A549 (cell line): ENCODE measurements around the gene NTM. TPM values are rescaled to one million over a fixed set of nuclear protein-coding genes. Genes with fewer than 3 reads are reported as not detected.

Source experiments
- ATAC-seq, 2 experiments: fragments of 200-7000 bp in 1 of 2; fragments of >200 bp in 1 of 2; cut with Nextera tagmentation in 1 of 2; cut with Tn5 transposase in 1 of 2; 3 replicates each; pipeline versions ENCODE4 v1.8.0 to v1.9.1; 2018 to 2020; ENCODE audit warnings: mild to moderate bottlenecking in 1 of 2, moderate library complexity in 1 of 2
- CTCF ChIA-PET: fragments of 300-600 bp; sonication (Branson Sonifier 250); formaldehyde crosslinking; extraction: SDS; loops from one replicate; lab custom pipeline; 2021; ENCODE audit warnings: antibody characterized with exemption, inconsistent platforms; lab: Yijun Ruan, JAX
- POLR2A ChIA-PET: fragments of 350-600 bp; formaldehyde crosslinking; extraction: SDS; loops from one replicate; lab custom pipeline; 2021; ENCODE audit warnings: antibody characterized with exemption, inconsistent platforms; lab: Yijun Ruan, JAX
- DNase-seq, 2 experiments: peaks; one replicate each; pipeline versions ENCODE4 v3.0.0 to v3.0.0-alpha.2; 2011 to 2016; ENCODE audit warnings: low read depth in 1 of 2, low spot score in 1 of 2
- FAIRE-seq: peaks from 2 replicates; lab custom pipeline; 2011; peaks lifted over from hg19 to GRCh38; lab: Jason Lieb, UNC
- H3K27ac ChIP-seq, 2 experiments: fragments of >200 bp; sonication (Bioruptor Twin); formaldehyde crosslinking; 3 replicates each; pipeline ENCODE4 v1.5.1; 2016 to 2017
- H3K4me1 ChIP-seq: fragments of >200 bp; sonication (Bioruptor Twin); formaldehyde crosslinking; 3 replicates; pipeline ENCODE4 v1.6.1; 2016
- H3K4me2 ChIP-seq: fragments of >200 bp; sonication (Bioruptor Twin); formaldehyde crosslinking; 3 replicates; pipeline ENCODE4 v1.6.1; 2016
- H3K4me3 ChIP-seq: fragments of >200 bp; sonication (Bioruptor Twin); formaldehyde crosslinking; 3 replicates; pipeline ENCODE4 v1.5.1; 2016
- H3K9me3 ChIP-seq: fragments of >200 bp; sonication (Bioruptor Twin); formaldehyde crosslinking; 3 replicates; pipeline ENCODE4 v1.6.1; 2016
- CEBPB ChIP-seq, 2 experiments: fragments of >200 bp in 1 of 2; sonication (Bioruptor Twin) in 1 of 2; formaldehyde crosslinking in 1 of 2; IDR thresholded peaks; 2 replicates each; pipeline ENCODE4 v1.6.1; 2012 to 2016
- CHD2 ChIP-seq: fragments of 150-350 bp; IDR thresholded peaks from 2 replicates; pipeline ENCODE4 v1.6.1; 2014; ENCODE audit warnings: low read length; ENCODE audit not compliant: partially characterized antibody
- EHMT2 ChIP-seq: fragments of 200-600 bp; sonication (generic); IDR thresholded peaks from 2 replicates; pipeline ENCODE4 v1.6.1; 2016; ENCODE audit warnings: antibody characterized with exemption, low read depth, mild to moderate bottlenecking, moderate library complexity
- ESRRA ChIP-seq: fragments of 150-350 bp; IDR thresholded peaks from 2 replicates; pipeline ENCODE4 v1.6.1; 2014; ENCODE audit warnings: mild to moderate bottlenecking, low read length, borderline replicate concordance
- FOXS1 ChIP-seq: fragments of 250-450 bp; sonication (Bioruptor Pico); IDR thresholded peaks from 2 replicates; pipeline ENCODE4 v1.5.0; 2020; ENCODE audit warnings: mild to moderate bottlenecking, moderate library complexity
- HEYL ChIP-seq: fragments of 250-450 bp; sonication (Bioruptor Pico); IDR thresholded peaks from 2 replicates; pipeline ENCODE4 v1.8.0; 2021; ENCODE audit warnings: mild to moderate bottlenecking, moderate library complexity
- HOXA7 ChIP-seq: fragments of 250-450 bp; sonication (Bioruptor Pico); IDR thresholded peaks from 2 replicates; pipeline ENCODE4 v1.5.0; 2020; ENCODE audit warnings: mild to moderate bottlenecking, moderate library complexity
- HOXB13 ChIP-seq: fragments of 250-450 bp; sonication (Bioruptor Pico); IDR thresholded peaks from 2 replicates; pipeline ENCODE4 v1.5.0; 2020; ENCODE audit warnings: low read depth, mild to moderate bottlenecking, moderate library complexity
- MAZ ChIP-seq: fragments of 150-350 bp; IDR thresholded peaks from 2 replicates; pipeline ENCODE4 v1.6.1; 2014; ENCODE audit warnings: antibody characterized with exemption, low read depth, low read length, borderline replicate concordance
- NFE2L2 ChIP-seq: fragments of 150-350 bp; conservative IDR thresholded peaks from 2 replicates; pipeline ENCODE4 v1.6.1; 2014; ENCODE audit warnings: low read length
- PHF8 ChIP-seq: fragments of 200-600 bp; sonication (generic); IDR thresholded peaks from 2 replicates; pipeline ENCODE4 v1.6.1; 2016; ENCODE audit warnings: low read depth, mild to moderate bottlenecking, antibody characterized with exemption, moderate library complexity, borderline replicate concordance
- POLR2AphosphoS2 ChIP-seq: conservative IDR thresholded peaks from 2 replicates; pipeline ENCODE4 v1.6.1; 2012; ENCODE audit warnings: low read length, improper control_type of control experiment, inconsistent platforms
- RFX5 ChIP-seq: fragments of 450-650 bp; IDR thresholded peaks from 2 replicates; pipeline ENCODE4 v1.7.1; 2014; ENCODE audit warnings: antibody characterized with exemption, mild to moderate bottlenecking, moderate library complexity
- RNF2 ChIP-seq: fragments of 200-600 bp; sonication (generic); IDR thresholded peaks from 2 replicates; pipeline ENCODE4 v1.6.1; 2016; ENCODE audit warnings: low read depth, mild to moderate bottlenecking, antibody characterized with exemption, moderate library complexity, borderline replicate concordance
- WGBS: methylation state at CpG from one replicate; pipeline ENCODE4 v1.1.6; 2017; ENCODE audit errors: missing lambda C conversion rate; 5-methylcytosine and 5-hydroxymethylcytosine counted together
- polyA plus RNA-seq, 4 experiments: library from polyadenylated mRNA; depleted of rRNA in 3 of 4; stranded (reverse); fragments of >200 nt; fragmentation: RNase III in 1 of 4; extraction: RNeasy Plus Mini Kit Qiagen cat#74134 plus additional on column Dnase treatment in 1 of 4; gene quantifications; 2 replicates in 3 of 4; 3 replicates in 1 of 4; pipeline ENCODE4 v1.2.3, GENCODE V29; 2011 to 2017
- TF ChIP-seq, protein P1 (sequence below): fragments of 250-450 bp; sonication (Bioruptor Pico); IDR thresholded peaks from 2 replicates; pipeline ENCODE4 v1.5.0; 2021; ENCODE audit warnings: mild to moderate bottlenecking, moderate library complexity, borderline replicate concordance
- TF ChIP-seq, protein P2 (sequence below): IDR thresholded peaks from 2 replicates; pipeline ENCODE4 v1.6.1; 2012; ENCODE audit warnings: low read depth, borderline replicate concordance
- TF ChIP-seq, protein P3 (sequence below): fragments of 200-600 bp; sonication (generic); IDR thresholded peaks from 2 replicates; pipeline ENCODE4 v1.6.1; 2016; ENCODE audit warnings: antibody characterized with exemption, mild to moderate bottlenecking, moderate library complexity
- TF ChIP-seq, protein P4 (sequence below): fragments of 250-450 bp; sonication (Bioruptor Pico); IDR thresholded peaks from 2 replicates; pipeline ENCODE4 v1.5.0; 2020; ENCODE audit warnings: low read depth, mild to moderate bottlenecking, moderate library complexity
- TF ChIP-seq, protein P5 (sequence below): fragments of 150-350 bp; IDR thresholded peaks from 2 replicates; pipeline ENCODE4 v1.6.1; 2014; ENCODE audit warnings: low read depth, mild to moderate bottlenecking, low read length

The NTM gene
- polyA plus RNA-seq, 2 of the 4 experiments (the other 2 are of a cell fraction) = not detected

DNA sequence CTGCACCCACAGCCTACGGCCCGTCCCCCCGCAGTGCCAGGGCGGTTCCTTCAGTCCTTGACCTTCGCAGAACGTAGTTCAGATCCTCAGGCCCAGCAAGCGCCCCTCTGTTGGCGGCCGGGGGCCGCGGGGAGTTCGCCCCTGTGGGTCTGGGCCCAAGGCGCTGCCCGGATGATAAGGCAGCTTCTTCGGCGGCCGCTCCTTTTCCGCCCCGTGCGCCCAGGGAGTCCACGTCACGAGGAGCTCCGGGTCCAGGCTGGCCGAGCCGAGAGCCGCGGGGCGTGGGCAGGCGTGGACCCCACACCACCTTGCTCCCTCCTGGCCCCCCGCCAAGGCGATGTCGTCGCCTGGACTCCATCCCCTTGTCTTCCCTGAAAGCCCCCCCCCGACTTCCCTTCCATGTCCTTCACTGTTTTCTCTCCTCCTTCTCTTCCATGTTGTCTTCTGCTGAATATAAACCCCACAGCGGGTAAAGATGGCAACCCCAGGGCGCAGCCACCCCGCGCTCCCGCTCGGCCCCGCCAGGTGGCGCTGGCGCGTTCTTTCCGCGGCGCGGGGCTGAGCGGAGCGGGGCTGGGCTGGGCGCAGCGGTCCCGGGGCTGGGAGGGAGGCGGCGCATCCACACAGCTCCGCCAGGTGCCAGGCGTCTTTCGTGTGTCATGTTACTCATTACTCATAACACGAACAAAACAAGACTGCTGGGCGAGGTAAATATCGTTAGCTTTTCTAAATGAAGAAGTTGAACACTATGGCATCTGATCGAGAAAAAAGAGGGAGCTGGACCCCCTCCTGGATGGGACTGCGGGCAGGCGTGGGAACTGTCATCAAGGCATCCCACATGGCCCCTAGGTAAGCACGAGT is 321.0 kb downstream of the NTM start:
- Histone ChIP-seq H3K9me3 (no peaks in the 10 kb centered on the region), H3K4me1 (no peaks in the 10 kb centered on the region), H3K4me2 (no peak overlapping the region), H3K27ac (no peak overlapping the region), H3K4me3 (no peak overlapping the region)
- ChIA-PET POLR2A (no interaction called here), CTCF (no interaction called here)
- WGBS = 49% methylated on average over 22 of the region's 65 CpGs
- no peak for TF ChIP-seq NFE2L2
- DNase-seq = no peak
- peak in 1 of 2 experiments; percentile 74; a peak in 3 of 6 replicates for ATAC-seq
- no peak for FAIRE-seq

DNA sequence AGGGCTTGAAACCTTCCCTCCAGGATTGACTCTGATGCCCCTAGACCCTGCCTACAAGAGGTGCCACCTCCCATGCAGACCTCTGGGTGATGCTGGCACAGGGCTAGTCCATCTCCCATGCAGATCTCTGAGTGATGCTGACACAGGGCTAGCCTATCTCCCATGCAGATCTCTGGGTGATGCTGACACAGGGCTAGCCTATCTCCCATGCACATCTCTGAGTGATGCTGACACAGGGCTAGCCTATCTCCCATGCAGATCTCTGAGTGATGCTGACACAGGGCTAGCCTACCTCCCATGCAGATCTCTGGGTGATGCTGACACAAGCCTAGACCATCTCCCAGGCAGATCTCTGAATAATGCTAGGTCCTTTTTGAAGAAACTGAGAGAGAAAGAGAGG is 321.7 kb downstream of the NTM start:
- no peaks in the 10 kb centered on the region for H3K4me1 ChIP-seq
- no peak for FAIRE-seq
- no peak overlapping the region for H3K4me3 ChIP-seq
- TF ChIP-seq FOXS1 = no peak
- no peak for TF ChIP-seq RFX5
- TF ChIP-seq CHD2 = no peak
- no peak for TF ChIP-seq HEYL (CRISPR knock-in tag)
- TF ChIP-seq, protein P1, sequence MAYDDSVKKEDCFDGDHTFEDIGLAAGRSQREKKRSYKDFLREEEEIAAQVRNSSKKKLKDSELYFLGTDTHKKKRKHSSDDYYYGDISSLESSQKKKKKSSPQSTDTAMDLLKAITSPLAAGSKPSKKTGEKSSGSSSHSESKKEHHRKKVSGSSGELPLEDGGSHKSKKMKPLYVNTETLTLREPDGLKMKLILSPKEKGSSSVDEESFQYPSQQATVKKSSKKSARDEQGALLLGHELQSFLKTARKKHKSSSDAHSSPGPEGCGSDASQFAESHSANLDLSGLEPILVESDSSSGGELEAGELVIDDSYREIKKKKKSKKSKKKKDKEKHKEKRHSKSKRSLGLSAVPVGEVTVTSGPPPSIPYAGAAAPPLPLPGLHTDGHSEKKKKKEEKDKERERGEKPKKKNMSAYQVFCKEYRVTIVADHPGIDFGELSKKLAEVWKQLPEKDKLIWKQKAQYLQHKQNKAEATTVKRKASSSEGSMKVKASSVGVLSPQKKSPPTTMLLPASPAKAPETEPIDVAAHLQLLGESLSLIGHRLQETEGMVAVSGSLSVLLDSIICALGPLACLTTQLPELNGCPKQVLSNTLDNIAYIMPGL (CRISPR knock-in tag) = no peak
- no peak for TF ChIP-seq PHF8
- no peak for TF ChIP-seq CEBPB (IDR thresholded peaks at IDR 0.05)
- TF ChIP-seq, protein P2, sequence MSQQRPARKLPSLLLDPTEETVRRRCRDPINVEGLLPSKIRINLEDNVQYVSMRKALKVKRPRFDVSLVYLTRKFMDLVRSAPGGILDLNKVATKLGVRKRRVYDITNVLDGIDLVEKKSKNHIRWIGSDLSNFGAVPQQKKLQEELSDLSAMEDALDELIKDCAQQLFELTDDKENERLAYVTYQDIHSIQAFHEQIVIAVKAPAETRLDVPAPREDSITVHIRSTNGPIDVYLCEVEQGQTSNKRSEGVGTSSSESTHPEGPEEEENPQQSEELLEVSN = no peak
- TF ChIP-seq, protein P3, sequence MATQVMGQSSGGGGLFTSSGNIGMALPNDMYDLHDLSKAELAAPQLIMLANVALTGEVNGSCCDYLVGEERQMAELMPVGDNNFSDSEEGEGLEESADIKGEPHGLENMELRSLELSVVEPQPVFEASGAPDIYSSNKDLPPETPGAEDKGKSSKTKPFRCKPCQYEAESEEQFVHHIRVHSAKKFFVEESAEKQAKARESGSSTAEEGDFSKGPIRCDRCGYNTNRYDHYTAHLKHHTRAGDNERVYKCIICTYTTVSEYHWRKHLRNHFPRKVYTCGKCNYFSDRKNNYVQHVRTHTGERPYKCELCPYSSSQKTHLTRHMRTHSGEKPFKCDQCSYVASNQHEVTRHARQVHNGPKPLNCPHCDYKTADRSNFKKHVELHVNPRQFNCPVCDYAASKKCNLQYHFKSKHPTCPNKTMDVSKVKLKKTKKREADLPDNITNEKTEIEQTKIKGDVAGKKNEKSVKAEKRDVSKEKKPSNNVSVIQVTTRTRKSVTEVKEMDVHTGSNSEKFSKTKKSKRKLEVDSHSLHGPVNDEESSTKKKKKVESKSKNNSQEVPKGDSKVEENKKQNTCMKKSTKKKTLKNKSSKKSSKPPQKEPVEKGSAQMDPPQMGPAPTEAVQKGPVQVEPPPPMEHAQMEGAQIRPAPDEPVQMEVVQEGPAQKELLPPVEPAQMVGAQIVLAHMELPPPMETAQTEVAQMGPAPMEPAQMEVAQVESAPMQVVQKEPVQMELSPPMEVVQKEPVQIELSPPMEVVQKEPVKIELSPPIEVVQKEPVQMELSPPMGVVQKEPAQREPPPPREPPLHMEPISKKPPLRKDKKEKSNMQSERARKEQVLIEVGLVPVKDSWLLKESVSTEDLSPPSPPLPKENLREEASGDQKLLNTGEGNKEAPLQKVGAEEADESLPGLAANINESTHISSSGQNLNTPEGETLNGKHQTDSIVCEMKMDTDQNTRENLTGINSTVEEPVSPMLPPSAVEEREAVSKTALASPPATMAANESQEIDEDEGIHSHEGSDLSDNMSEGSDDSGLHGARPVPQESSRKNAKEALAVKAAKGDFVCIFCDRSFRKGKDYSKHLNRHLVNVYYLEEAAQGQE = no peak
- TF ChIP-seq EHMT2 = no peak
- TF ChIP-seq, protein P4, sequence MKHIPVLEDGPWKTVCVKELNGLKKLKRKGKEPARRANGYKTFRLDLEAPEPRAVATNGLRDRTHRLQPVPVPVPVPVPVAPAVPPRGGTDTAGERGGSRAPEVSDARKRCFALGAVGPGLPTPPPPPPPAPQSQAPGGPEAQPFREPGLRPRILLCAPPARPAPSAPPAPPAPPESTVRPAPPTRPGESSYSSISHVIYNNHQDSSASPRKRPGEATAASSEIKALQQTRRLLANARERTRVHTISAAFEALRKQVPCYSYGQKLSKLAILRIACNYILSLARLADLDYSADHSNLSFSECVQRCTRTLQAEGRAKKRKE (CRISPR knock-in tag) = no peak
- no peak for TF ChIP-seq RNF2
- TF ChIP-seq MAZ = no peak
- no peak for TF ChIP-seq HOXB13 (CRISPR knock-in tag)
- no peak for TF ChIP-seq HOXA7
- TF ChIP-seq POLR2AphosphoS2 = no peak
- TF ChIP-seq ESRRA = no peak
- TF ChIP-seq, protein P5, sequence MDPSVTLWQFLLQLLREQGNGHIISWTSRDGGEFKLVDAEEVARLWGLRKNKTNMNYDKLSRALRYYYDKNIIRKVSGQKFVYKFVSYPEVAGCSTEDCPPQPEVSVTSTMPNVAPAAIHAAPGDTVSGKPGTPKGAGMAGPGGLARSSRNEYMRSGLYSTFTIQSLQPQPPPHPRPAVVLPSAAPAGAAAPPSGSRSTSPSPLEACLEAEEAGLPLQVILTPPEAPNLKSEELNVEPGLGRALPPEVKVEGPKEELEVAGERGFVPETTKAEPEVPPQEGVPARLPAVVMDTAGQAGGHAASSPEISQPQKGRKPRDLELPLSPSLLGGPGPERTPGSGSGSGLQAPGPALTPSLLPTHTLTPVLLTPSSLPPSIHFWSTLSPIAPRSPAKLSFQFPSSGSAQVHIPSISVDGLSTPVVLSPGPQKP = no peak
- TF ChIP-seq, all 56 proteins: peak for 0
- CTCF ChIA-PET = no interaction called here
- H3K9me3 ChIP-seq = no peaks in the 10 kb centered on the region
- H3K4me2 ChIP-seq = no peak overlapping the region
- POLR2A ChIA-PET = no interaction called here
- no peak for DNase-seq
- no peak for ATAC-seq
- H3K27ac ChIP-seq = no peak overlapping the region
